Activated T-helper 2 cell treated with anti-CD3 and anti-CD28 coated beads, Interferon-gamma antibody, Interleukin-2, Interleukin-4, amounts not matched to agents 10 μg/mL and 5 μg/mL and 100 μg/mL, durations not matched to agents 14 hours and 24 hours and 36 hours (primary cell): ENCODE results near the gene ZNF20. TPM values are rescaled to one million over a fixed set of nuclear protein-coding genes. Genes with fewer than 3 reads are reported as not detected.

Experiments
- DNase-seq: peaks from one replicate; pipeline ENCODE4 v3.0.0; 2021; ENCODE audit warnings: low spot score
- H3K27ac Mint-ChIP-seq: one replicate; pipeline ENCODE4 v1.8.0; 2021; ENCODE audit warnings: mixed read lengths
- H3K27me3 Mint-ChIP-seq: one replicate; pipeline ENCODE4 v1.8.0; 2021; ENCODE audit warnings: low read depth, mixed read lengths
- H3K36me3 Mint-ChIP-seq: one replicate; pipeline ENCODE4 v1.8.0; 2021; ENCODE audit warnings: low read depth, mixed read lengths
- H3K4me1 Mint-ChIP-seq: one replicate; pipeline ENCODE4 v1.8.0; 2021; ENCODE audit warnings: low read depth, mixed read lengths
- H3K4me3 Mint-ChIP-seq: one replicate; pipeline ENCODE4 v1.8.0; 2021; ENCODE audit warnings: low read depth, mild to moderate bottlenecking, moderate library complexity, mixed read lengths
- H3K9me3 Mint-ChIP-seq: one replicate; pipeline ENCODE4 v1.8.0; 2021; ENCODE audit warnings: mixed read lengths
- intact Hi-C: fragments of 100-400 bp; cut with micrococcal nuclease; formaldehyde crosslinking; loops from one replicate; pipeline ENCODE4 v1.15.1; 2023
- total RNA-seq: library from RNA; stranded (reverse); gene quantifications from 2 replicates; pipeline ENCODE4 v1.2.3, GENCODE V29; 2022

Gene ZNF20
- total RNA-seq: 4.1 and 4.3 TPM in 2 replicates

DNA sequence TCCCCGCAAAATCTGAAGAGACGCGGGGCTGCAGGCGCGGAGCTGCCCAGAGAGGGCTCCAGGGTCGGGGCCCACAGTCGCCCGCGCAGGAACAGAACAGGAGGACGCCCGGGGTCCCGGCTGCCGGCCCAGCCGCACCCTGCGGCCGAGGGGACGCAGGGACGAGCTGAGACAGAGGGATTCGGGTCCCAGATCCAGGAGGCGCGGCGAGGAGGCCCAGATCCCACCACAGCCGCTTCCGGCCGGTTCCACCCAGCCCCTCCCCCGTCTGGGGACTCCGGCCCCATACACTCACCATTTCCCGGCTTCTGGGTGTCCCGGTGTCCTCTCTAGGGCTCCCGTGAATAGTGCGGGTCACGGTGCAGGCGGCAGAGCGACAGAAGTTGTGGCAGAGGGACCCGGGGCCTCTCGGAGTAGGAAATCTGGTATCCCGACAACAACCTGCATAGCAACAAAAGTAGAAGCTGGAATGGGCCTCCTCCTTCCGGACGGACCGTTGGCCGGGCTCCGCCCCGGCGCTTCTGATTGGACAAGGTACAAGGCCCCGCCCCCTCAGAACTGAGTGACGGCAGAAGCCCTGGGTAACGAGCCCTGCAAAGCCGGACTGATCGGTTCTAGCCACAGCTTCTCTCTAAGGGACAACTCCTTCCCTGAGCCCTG is at the start of gene ZNF20:
ZNF20 (minus strand) TSS at position 466 of the 660 bp plus-strand sequence; CDS start at position 298, 168 bp downstream.
- intact Hi-C loops: loop anchor here (2.0 to 5.0 kb wide), 4 partner anchors 23 to 328 kb away; partner anchors contain the start of genes ZNF136 and ZNF440
- Mint-ChIP-seq H3K27ac (peak within 1 kb of the TSS; percentile 82), H3K36me3 (peaks cover 29% of the 10 kb centered on the region), H3K4me1 (peaks cover 24% of the 10 kb centered on the region), H3K4me3 (peak within 1 kb of the TSS; percentile 91), H3K9me3 (peaks cover 16% of the 10 kb centered on the region), H3K27me3 (no peaks in the 10 kb centered on the region)
- peak; percentile 88 for DNase-seq

DNA sequence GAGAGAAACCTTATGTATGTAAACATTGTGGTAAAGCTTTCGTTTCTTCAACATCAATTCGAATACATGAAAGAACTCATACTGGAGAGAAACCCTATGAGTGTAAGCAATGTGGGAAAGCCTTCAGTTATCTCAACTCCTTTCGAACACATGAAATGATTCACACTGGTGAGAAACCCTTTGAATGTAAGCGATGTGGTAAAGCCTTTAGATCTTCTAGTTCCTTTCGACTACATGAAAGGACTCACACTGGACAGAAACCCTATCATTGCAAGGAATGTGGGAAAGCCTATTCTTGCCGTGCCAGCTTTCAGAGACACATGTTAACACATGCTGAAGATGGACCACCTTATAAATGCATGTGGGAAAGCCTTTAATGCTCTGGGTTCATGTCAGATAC is 47.5 kb upstream of the ZNF20 start:
- H3K27ac Mint-ChIP-seq: no peak overlapping the region
- intact Hi-C loops: no loop called here
- H3K4me3 Mint-ChIP-seq: no peak overlapping the region
- peaks cover 78% of the 10 kb centered on the region for H3K9me3 Mint-ChIP-seq
- H3K4me1 Mint-ChIP-seq: no peaks in the 10 kb centered on the region
- no peak for DNase-seq
- H3K27me3 Mint-ChIP-seq: no peaks in the 10 kb centered on the region
- peaks cover 94% of the 10 kb centered on the region for H3K36me3 Mint-ChIP-seq

DNA sequence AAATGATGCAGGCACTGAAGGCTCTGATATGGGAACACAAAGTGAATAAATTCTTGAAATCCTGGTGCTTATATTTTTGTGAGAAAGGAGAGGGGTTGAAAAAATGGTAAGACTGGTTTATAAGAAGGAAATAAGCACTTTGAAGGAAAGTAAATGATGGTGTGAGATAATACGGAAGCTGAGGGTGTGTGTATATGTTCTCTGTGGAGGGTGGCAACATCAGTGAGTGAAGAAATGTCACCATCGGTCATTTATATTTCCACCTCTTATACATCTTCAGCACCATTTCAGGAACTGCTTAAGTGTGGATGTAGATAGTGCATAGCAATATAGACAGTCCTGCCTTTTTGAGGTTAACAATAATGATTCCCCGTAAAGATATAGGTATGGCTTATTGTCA is 40.2 kb upstream of the ZNF20 start:
- intact Hi-C loops: no loop called here
- Mint-ChIP-seq H3K36me3 (peaks cover 83% of the 10 kb centered on the region), H3K9me3 (peaks cover 77% of the 10 kb centered on the region), H3K27ac (no peak overlapping the region), H3K4me3 (no peak overlapping the region), H3K4me1 (no peaks in the 10 kb centered on the region), H3K27me3 (no peaks in the 10 kb centered on the region)
- DNase-seq: no peak

DNA sequence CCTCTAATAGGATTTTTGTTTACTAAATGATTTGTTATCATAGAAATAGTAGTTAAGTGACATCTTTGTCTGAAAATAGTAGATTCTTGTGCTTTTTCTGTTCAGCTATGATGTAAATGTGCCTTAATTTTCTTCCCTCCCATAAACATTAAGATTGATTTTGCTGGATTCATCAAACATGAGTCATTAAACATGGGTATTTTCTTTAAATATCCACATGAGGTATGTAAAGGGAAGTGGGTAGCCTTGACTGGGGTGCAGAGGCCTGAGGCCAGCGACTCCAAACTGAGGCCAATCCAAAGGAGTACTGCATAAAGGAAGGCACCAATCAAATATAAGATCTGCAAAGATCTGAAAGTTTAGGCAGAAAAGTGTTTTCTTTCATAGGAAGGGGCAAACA is 26.5 kb upstream of the ZNF20 start:
- no peak for DNase-seq
- Mint-ChIP-seq H3K9me3 (peaks cover 9% of the 10 kb centered on the region), H3K36me3 (peaks cover 62% of the 10 kb centered on the region), H3K27me3 (no peaks in the 10 kb centered on the region), H3K4me3 (no peak overlapping the region), H3K27ac (peak overlapping the region; percentile 61), H3K4me1 (peaks cover 24% of the 10 kb centered on the region)
- intact Hi-C loops: no loop called here

DNA sequence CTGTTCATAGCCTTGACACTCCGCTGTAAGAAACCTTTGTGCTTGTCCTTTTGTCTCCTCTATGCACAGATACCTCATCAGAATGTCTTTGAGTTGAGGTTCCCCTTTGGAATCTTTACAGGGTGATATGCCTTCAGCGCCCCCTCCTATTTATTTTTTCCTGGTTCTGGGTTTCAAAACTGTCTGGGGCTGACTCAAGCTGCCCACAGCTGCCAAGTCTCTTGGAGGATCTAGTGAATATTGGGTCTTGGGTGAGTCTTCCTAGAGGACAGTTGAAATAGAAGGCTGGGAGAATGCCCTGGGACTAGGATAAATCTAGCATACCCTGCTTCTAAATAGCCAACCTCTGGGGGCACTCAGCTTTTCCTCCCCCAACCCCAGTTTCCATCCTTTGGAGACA is 23.7 kb upstream of the ZNF20 start:
- Mint-ChIP-seq H3K27ac (peak overlapping the region; percentile 92), H3K9me3 (peaks cover 4% of the 10 kb centered on the region), H3K4me1 (peaks cover 24% of the 10 kb centered on the region), H3K4me3 (peak overlapping the region; percentile 100), H3K27me3 (no peaks in the 10 kb centered on the region), H3K36me3 (peaks cover 41% of the 10 kb centered on the region)
- intact Hi-C loops: loop anchor here (2.0 to 5.0 kb wide), 4 partner anchors 23 to 242 kb away; partner anchors contain the start of genes ZNF20 and ZNF44
- no peak for DNase-seq

DNA sequence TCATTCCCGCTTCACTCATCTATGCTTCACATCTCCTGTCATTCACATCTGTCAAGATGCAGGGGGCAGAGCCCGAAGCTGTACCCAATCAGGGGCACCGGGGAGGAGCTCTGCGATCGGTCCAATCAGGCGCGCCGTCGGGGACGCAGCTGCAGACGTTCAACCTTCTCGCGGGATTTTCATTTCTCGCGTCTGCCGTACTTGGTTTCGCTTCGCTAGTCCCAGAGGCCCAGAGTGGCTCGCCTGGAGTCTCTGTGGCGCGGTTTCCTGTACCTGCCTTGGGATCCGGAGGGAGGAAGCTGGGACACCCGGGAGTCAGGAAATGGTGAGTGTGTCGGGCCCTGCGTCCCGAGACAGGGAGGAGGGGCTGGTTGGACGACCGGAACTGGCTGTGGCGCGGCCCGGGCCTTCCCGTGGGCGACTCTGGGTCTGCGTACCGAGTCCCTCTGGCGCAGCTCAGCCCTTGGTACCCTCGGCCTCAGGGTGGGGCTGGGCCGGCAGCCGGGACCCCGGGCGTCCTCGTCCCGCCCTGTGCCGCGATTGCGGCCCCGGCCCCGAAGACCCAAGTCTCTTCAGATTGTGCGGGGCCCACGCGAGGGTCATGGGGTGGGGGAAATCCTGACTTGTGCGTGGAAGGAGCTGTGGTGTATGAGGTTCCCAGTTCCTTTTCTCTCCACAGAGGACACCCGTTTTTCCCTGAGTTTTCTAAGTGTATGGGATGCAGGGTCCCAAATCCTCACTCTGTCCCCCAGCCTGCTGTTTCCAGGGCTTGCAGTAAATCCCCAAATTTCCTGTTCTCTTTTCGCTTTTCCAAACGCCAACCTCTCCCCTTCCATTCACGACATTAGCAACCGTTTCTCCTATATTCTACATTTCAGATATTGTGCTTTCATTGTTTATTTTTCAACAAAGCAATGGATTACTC is 23.0 kb upstream of the ZNF20 start, which contains the start of gene ZNF136:
ZNF136 (plus strand) TSS at position 215 of the 925 bp plus-strand sequence; CDS start at position 323, 108 bp downstream.
- DNase-seq: peak; percentile 93
- H3K4me3 Mint-ChIP-seq: peak within 1 kb of the TSS; percentile 100
- H3K27me3 Mint-ChIP-seq: no peaks in the 10 kb centered on the region
- intact Hi-C loops: loop anchor here (2.0 to 5.0 kb wide), 4 partner anchors 22 to 241 kb away; partner anchors contain the start of genes ZNF20 and ZNF44
- peak within 1 kb of the TSS; percentile 94 for H3K27ac Mint-ChIP-seq
- peaks cover 4% of the 10 kb centered on the region for H3K9me3 Mint-ChIP-seq
- H3K36me3 Mint-ChIP-seq: peaks cover 34% of the 10 kb centered on the region
- peaks cover 24% of the 10 kb centered on the region for H3K4me1 Mint-ChIP-seq

DNA sequence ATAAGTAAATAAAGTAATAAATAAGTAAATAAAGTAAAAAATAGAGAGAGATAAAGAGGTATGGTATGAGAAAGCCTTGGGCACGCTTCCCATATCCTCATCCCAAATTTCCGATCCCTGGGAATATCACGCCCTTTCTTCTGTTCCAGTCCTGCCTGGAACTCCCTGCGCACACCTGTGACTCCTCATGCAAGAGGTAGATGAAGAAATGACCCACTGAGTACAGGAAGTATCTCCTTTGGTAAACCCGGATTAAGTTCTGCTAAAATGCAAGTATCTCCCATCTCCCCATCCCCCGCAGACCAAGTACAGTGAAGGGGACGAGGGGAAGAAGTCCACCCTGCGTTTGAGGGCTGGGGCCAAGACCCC is 22.3 kb upstream of the ZNF20 start:
- H3K4me1 Mint-ChIP-seq: peaks cover 24% of the 10 kb centered on the region
- H3K4me3 Mint-ChIP-seq: peak overlapping the region; percentile 100
- H3K9me3 Mint-ChIP-seq: peaks cover 4% of the 10 kb centered on the region
- H3K36me3 Mint-ChIP-seq: peaks cover 31% of the 10 kb centered on the region
- intact Hi-C loops: loop anchor here (2.0 to 5.0 kb wide), 4 partner anchors 22 to 240 kb away; partner anchors contain the start of genes ZNF20 and ZNF44
- no peak for DNase-seq
- no peaks in the 10 kb centered on the region for H3K27me3 Mint-ChIP-seq
- H3K27ac Mint-ChIP-seq: peak overlapping the region; percentile 94

DNA sequence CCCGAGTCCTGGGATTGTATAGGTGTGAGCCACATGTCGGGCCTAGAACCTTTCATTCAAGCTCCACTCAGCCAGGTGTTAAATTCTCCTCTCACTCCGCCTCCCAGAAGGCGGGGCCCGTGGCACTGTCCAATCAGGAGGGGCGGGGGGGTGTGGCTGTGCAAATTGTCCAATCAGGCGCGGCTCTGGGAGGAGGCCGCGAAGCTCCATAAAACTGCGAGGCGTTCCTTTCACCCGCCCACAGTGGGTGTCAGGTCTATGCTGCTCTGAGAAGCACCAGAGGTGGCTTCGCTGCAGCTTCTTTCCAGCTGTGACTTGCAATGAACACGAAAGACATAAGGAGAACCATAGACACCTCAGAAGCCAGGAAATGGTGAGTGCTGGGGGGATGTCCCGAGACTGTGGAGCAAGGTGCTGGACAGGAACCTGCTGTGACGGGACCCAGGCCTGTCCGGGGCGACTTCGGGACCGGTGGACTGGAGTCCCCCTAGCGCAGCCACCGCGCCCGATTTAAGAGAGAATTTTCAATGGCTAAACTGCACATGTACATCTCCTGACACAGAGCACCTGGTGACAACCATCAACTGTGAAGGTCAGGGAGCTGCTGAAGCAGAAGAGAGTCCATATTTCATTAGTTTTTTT is 19.7 kb upstream of the ZNF20 start:
- H3K4me3 Mint-ChIP-seq: no peak overlapping the region
- no peaks in the 10 kb centered on the region for H3K9me3 Mint-ChIP-seq
- intact Hi-C loops: loop anchor here (5.0 kb wide), 1 partner anchor 238 kb away; no protein-coding TSS in a partner anchor
- H3K4me1 Mint-ChIP-seq: peaks cover 24% of the 10 kb centered on the region
- DNase-seq: no peak
- H3K36me3 Mint-ChIP-seq: peaks cover 10% of the 10 kb centered on the region
- H3K27me3 Mint-ChIP-seq: no peaks in the 10 kb centered on the region
- H3K27ac Mint-ChIP-seq: no peak overlapping the region

DNA sequence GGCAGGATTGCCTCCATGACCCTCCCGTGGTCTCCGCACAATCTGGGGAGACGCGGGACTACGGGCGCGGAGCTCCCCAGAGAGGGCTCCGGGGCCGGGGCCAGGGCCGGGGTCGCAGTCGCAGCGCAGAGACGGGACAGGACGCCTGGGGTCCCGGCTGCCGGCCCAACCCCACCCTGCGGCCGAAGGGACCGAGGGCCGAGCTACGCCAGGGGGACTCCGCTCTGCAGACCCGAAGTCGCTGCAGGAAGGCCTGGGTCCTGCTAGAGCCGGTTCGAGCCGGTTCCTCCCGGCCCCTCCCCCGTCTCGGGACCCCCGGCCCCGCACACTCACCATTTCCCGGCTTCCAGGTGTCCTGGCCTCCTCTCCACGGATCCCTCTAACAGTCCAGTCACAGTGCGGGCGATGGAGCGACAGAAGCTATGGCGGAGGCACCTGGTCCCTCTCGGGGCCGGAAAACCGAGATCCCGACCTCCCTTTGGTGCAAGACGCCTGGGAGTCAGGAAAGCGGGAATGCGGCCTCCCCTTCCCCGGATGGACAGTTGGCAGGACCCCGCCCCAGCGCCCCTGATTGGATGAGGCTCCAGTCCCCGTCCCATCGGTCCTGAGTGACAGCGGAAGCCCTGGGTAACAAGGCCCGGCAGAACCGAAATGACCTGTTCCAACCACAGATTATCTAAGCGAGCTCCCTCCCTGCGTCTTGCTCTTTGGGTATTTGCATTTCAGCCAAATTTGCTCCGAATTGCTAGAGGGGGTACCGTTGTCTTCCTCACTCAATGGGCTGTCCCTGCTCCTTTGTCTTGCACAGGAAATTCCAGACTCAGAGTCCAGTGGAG is 16.3 kb upstream of the ZNF20 start, which contains the start of gene ZNF625:
ZNF625 (minus strand) TSS at position 512 of the 836 bp plus-strand sequence; CDS start at position 336, 176 bp downstream.
- H3K27me3 Mint-ChIP-seq: no peaks in the 10 kb centered on the region
- intact Hi-C loops: no loop called here
- peak within 1 kb of the TSS; percentile 88 for H3K4me3 Mint-ChIP-seq
- peaks cover 24% of the 10 kb centered on the region for H3K36me3 Mint-ChIP-seq
- peak; percentile 29 for DNase-seq
- H3K4me1 Mint-ChIP-seq: peaks cover 12% of the 10 kb centered on the region
- peaks cover 9% of the 10 kb centered on the region for H3K9me3 Mint-ChIP-seq
- peak within 1 kb of the TSS; percentile 70 for H3K27ac Mint-ChIP-seq

DNA sequence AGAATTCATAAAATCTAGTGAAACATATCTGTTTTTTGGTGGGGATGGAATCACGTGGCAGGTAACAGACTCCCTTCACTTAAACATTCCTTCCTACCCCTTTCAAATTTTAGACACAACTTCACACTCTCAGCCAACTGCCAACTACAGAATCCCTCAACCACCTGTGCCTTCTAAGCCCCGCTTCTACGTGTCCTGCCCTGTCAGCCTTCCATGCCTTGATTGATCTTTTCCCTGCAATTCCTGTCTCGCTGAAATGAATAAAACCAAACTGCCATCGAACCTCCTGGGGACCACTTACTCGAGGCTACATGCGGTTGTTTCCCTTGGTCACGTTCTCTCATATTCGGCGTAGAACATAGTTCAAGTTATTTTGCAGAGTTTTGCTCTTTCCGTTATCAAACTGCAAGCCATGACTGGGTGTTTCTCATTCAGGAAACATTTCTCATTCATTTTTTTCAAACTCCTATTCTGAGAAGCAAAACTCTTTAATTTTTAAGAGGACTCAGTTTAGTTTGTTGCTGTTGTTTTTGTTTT is 15.2 kb upstream of the ZNF20 start:
- Mint-ChIP-seq H3K4me1 (peaks cover 12% of the 10 kb centered on the region), H3K4me3 (peak overlapping the region; percentile 58), H3K36me3 (peaks cover 32% of the 10 kb centered on the region), H3K9me3 (peaks cover 13% of the 10 kb centered on the region), H3K27me3 (no peaks in the 10 kb centered on the region), H3K27ac (no peak overlapping the region)
- no peak for DNase-seq
- intact Hi-C loops: no loop called here

DNA sequence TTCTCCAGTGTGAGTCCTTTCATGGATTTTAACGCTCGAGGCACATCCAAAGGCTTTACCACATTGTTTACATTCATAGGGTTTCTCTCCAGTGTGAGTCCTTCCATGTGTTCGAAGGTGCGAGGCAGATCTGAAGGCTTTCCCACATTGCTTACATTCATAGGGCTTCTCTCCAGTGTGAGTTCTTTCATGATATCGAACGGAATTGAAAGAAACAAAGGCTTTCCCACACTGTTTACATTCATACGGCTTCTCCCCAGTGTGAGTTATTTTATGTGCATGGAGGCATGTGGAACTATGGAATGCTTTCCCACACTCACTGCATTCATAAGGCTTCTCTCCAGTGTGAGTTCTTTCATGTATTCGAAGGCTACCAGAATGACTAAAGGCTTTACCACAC is 5.2 kb upstream of the ZNF20 start:
- Mint-ChIP-seq H3K4me3 (no peak overlapping the region), H3K27me3 (no peaks in the 10 kb centered on the region), H3K27ac (no peak overlapping the region), H3K4me1 (peaks cover 9% of the 10 kb centered on the region), H3K36me3 (peaks cover 39% of the 10 kb centered on the region), H3K9me3 (peaks cover 30% of the 10 kb centered on the region)
- no peak for DNase-seq
- intact Hi-C loops: no loop called here
